ENCODE measurements around the gene LST1.

Gene LST1

DNA sequence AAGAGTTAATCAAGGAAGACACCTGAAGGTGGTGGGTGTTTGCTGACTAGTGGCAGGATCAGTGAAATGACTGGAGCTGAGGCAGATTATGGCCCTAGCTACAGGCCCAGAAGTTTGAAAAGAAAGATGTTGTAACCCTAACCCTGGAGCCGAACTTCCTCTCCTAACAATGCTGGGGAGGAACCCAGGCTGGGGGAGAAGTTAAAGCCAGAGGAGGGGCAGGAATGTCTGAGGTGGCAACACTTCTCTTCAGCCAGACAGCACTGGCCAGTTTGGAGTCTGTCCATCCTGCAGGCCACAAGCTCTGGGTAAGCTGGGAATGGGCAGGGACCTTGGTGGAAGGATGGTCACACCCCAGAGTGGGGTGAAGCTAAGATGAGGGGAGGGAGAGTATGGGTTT is at the start of gene LST1:
Gene LST1 (plus strand): TSS at position 270 of the 400 bp plus-strand sequence. CDS start 1,023 bp downstream, outside the sequence.
- no peak for DNase-seq

DNA sequence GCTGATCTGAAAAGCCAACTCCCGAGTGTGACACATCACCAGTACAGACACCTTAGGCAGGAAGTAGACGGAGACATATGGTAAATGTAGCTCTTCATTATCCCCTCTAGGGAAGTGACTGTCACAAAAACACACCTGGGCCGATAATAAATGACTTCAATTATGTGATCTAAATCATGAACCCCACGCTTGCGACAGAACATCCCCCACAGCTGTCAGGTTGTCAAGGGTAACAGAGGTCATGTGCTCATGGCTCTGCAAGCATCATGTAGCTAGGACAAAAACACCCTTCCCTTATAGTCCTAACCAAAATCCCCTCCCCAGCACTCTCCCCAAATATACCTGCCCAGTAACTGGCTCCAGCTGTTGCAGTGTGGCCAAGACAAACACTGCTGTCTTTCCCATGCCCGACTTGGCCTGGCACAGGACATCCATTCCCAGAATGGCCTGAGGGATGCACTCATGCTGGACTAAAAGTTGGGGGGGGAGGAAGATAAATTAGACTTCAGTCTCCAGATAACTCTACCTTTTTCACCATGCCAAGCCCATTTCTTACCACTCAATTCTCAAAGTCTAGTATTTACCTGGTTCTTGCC is 47.2 kb upstream of the LST1 start:
- no peak for DNase-seq

DNA sequence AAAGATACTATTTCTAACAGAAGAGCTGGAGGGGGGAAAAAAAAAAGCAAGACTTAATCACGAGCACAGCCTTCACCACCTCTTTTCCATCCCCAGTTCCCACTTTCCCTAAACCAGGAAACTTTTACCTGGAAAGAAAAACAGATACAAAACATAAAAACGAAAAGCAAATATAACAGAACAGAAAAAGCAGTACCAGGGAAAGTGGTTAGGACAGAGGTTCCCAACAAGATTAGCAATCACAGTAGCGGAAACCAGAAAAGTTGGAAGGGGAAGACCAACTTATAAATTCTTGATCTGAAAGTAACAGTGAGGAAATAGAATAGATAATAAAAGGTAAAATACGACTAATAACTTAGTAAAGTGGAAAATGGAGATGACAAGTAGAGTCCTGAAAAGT is 45.4 kb upstream of the LST1 start:
- no peak for DNase-seq

- peak; percentile 43 for DNase-seq
Observed at GRCh38 chr6:31541059-31541657, 44.9 kb upstream of the LST1 start.

- peak; percentile 88 for DNase-seq
Observed at GRCh38 chr6:31541658-31542521, 44.2 kb upstream of the LST1 start, which contains the start of gene DDX39B. Gene DDX39B, minus strand, starts transcription at chr6:31542003. Its CDS starts 1,471 bp downstream, at chr6:31540532.

DNA sequence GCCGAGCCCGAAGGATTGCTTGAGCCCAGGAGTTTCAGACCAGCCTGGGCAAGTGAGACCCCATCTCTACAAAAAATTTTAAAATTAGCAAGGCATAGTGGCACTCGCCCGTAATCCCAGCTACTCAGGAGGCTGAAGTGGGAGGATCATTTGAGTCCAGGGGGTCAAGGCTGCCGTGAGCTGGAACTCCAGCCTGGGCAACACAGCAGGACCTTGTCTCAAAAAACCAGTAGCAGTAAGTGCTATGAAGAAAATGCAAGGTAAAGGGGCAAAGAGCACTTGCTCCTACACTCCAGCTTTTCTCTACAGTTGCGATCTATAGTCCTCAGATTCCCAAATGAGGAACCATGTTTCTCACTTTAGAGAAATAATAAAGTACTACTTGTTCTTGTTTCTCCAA is 42.4 kb upstream of the LST1 start:
- no peak for DNase-seq

- no peak for DNase-seq
Observed at GRCh38 chr6:31544676-31545075, 41.4 kb upstream of the LST1 start.

- DNase-seq: no peak
Observed at GRCh38 chr6:31545291-31545690, 40.8 kb upstream of the LST1 start.

- peak; percentile 73 for DNase-seq
Observed at GRCh38 chr6:31546339-31546957, 39.6 kb upstream of the LST1 start, which contains the start of gene ATP6V1G2. Gene ATP6V1G2, minus strand, starts transcription at chr6:31546608. Its CDS starts 49 bp downstream, at chr6:31546559.

DNA sequence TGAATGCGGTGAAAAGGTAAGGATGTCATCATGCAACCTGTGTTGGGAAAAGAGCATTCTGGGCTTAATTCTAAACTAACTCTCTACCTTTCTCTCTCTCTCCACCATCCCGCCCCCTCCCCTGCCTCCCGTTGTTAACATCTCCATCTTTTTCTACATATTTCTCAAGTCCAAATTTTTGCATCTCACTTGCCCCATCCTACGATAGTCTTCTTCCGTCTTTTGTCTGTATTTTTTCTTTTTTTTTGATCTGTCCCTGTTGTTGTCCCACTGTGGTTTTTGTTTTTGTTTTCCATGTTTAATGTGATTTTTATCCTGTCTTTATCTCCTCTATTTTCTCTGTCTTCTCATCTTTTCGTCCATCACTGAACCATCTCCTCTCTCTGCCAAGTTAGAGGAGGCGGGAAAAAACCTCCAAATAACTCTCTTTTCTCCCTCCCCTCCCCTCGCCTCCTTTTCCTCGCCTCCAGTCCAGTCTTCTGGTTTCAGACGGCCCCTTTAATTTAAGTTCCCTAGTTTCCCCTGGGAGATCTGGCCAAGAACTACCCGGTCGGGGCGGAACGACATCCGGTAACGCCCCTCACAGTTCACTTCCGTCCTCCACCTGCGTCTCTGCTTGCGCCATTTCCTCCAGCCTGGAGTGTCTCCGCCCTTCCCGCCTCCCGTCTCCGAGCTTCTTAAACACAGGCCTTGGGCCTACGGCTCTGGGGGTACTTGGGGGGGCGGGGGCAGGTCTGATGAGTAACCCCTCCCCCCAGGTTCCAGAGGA is 38.9 kb upstream of the LST1 start, which contains the start of gene NFKBIL1:
Gene NFKBIL1 (plus strand): TSS at position 651 of the 769 bp plus-strand sequence. CDS start 87 bp downstream, at position 738.
- DNase-seq: peak; percentile 80

- DNase-seq: no peak
Observed at GRCh38 chr6:31547727-31548543, 38.1 kb upstream of the LST1 start.

DNA sequence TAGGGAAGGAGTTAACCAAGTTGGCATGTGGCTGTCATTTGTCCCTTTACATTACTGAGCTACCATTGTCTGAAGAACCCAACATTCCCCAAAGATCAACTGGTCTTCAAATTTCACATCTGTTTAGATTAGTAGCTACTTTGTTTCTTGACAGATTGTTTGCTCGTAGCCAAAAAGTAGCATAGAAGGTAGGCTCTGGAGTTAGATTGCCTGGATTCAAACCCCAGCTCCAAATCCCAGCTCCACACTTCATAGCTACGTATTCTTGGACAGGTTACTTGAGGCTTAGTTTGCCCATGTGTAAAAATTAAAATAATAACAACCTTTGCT is 37.6 kb upstream of the LST1 start:
- DNase-seq: no peak

DNA sequence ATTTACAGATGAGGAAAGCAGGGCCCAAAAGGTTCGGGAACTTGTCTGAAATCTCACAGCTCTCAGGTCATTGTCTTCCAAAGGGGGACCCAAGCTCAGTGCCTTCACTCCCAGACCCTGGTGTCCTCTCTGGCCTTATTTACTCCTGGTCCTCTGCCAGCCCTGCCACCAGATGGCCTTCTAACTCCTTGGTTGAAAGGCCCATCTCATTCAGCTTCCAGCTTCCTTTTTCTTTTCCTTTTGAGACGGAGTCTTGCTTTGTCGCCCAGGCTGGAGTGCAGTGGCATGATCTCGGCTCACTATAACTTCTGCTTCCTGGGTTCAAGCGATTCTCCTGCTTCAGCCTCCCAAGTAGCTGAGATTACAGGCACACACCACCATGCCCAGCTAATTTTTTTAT is 34.7 kb upstream of the LST1 start:
- DNase-seq: peak; percentile 55

- no peak for DNase-seq
Observed at GRCh38 chr6:31556307-31556706, 29.8 kb upstream of the LST1 start.

GRCh38 chr6:31557443-31558317 is 28.4 kb upstream of the LST1 start:
- no peak for DNase-seq

DNA sequence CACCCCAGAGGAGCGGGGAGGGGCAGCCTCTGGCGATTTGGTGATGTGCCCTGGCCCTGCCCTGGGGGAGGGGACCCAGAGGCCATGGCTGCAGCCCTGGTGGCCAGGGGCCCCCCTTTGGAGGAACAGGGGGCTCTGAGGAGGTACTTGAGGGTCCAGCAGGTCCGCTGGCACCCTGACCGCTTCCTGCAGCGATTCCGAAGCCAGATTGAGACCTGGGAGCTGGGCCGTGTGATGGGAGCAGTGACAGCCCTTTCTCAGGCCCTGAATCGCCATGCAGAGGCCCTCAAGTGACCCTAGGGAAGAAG is 27.8 kb upstream of the LST1 start:
- DNase-seq: no peak

- DNase-seq: peak; percentile 51
Observed at GRCh38 chr6:31558631-31559500, 27.2 kb upstream of the LST1 start.

DNA sequence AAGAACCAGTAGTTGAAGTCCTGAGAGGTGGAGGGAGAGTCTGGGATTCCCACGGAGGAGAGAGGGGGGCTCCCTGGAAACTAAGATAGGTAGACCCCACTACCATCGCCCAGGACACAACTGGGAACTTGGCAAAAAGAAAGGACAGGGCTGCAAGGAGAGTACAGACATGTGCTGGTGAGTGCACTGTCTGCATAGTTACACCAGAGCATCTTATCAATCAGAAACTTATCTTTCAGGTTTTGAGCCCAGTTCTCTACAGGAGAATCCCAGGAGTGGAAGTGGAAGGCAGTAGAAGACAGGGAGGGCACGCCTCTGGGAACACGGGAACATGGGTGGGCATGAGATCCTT is 26.5 kb upstream of the LST1 start:
- DNase-seq: no peak

DNA sequence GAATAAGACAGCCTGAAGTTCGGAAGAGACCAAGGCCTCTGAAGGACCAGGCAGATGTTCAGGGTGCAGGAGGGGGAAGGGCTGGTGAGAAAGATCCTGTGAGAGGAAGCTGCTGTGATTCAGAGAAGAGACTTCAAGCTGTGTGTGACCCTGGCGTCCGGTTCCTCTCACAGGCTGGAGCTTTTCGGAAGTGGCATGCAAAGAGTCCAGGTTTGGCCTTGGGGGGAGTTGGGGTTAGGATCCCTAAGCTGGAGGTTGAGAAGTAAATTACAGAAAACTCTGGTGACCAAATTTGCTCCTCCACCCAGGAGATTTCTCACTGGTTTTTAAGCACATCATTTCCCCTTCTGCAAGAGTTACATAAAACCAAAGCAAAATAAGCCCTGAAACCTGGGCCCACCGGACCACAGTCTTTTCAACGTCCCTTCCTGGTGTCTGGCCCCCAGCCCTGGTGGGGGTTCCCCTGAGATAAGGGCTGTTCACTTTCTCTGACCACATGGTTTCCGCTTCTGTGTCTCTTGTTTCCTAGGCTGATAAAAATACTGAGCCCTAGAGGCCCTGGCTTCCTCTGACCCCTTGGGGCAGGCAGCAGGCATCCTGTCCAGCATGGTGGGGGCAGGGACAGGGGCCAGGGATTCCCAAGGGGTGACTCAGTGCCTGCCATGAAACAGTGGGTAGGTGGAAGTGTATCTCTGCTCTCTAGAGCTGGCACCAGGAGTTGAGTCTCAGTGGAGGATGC is 25.9 kb upstream of the LST1 start:
- no peak for DNase-seq
